GM23338 (cell line): ENCODE data around the gene CHKB. TPM values are rescaled to one million over a fixed set of nuclear protein-coding genes. Genes with fewer than 3 reads are reported as not detected.

ENCODE experiments used
- ATAC-seq: fragments of 200-7000 bp; cut with Tn5 transposase; 3 replicates; pipeline ENCODE4 v1.9.1; 2020
- DNase-seq: peaks from one replicate; pipeline ENCODE4 v3.0.0-alpha.2; 2015; ENCODE audit warnings: low spot score
- H2AFZ ChIP-seq: fragments of 200-600 bp; sonication (generic); 2 replicates; pipeline ENCODE4 v1.8.0; 2016; ENCODE audit warnings: antibody characterized with exemption, mild to moderate bottlenecking, moderate library complexity
- H3F3A ChIP-seq: fragments of 200-600 bp; sonication (generic); replicated peaks from 2 replicates; pipeline ENCODE4 v1.8.0; 2017; ENCODE audit warnings: antibody characterized with exemption, mixed run types, low read depth
- H3K27ac ChIP-seq: fragments of 200-600 bp; sonication (generic); 2 replicates; pipeline ENCODE4 v1.6.1; 2016; ENCODE audit warnings: low read depth
- H3K27me3 ChIP-seq: fragments of 200-600 bp; sonication (generic); 2 replicates; pipeline ENCODE4 v1.8.0; 2016; ENCODE audit warnings: mild to moderate bottlenecking, mixed run types, moderate library complexity; ENCODE audit not compliant: insufficient read depth
- H3K36me3 ChIP-seq: fragments of 200-600 bp; sonication (generic); 2 replicates; pipeline ENCODE4 v1.8.0; 2016; ENCODE audit warnings: mild to moderate bottlenecking; ENCODE audit not compliant: insufficient read depth
- H3K4me1 ChIP-seq: fragments of 200-600 bp; sonication (generic); 2 replicates; pipeline ENCODE4 v1.8.0; 2016; ENCODE audit warnings: mild to moderate bottlenecking, moderate library complexity; ENCODE audit not compliant: insufficient read depth
- H3K4me2 ChIP-seq: fragments of 200-600 bp; sonication (generic); 2 replicates; pipeline ENCODE4 v1.7.1; 2017; ENCODE audit warnings: mixed run types
- H3K4me3 ChIP-seq: fragments of 200-600 bp; sonication (generic); 2 replicates; pipeline ENCODE4 v1.6.1; 2016; ENCODE audit warnings: mixed run types
- H3K79me2 ChIP-seq: fragments of 200-600 bp; sonication (generic); replicated peaks from 2 replicates; pipeline ENCODE4 v1.8.0; 2017; ENCODE audit warnings: mild to moderate bottlenecking; ENCODE audit not compliant: insufficient read depth
- H3K9me2 ChIP-seq: fragments of 200-600 bp; sonication (generic); 2 replicates; pipeline ENCODE4 v1.8.0; 2017; ENCODE audit not compliant: insufficient read depth
- H4K20me1 ChIP-seq: fragments of 200-600 bp; sonication (generic); replicated peaks from 2 replicates; pipeline ENCODE4 v1.8.0; 2017; ENCODE audit warnings: mild to moderate bottlenecking; ENCODE audit not compliant: insufficient read depth
- H3K27ac Mint-ChIP-seq: 2 replicates; pipeline ENCODE4 v1.8.0; 2020; ENCODE audit warnings: inconsistent platforms, mild to moderate bottlenecking, moderate library complexity, mixed read lengths
- H3K27me3 Mint-ChIP-seq: 3 replicates; pipeline ENCODE4 v1.8.0; 2022; ENCODE audit warnings: low read depth, mild to moderate bottlenecking, moderate library complexity, mixed read lengths, inconsistent platforms; ENCODE audit not compliant: insufficient read depth, poor library complexity
- H3K36me3 Mint-ChIP-seq: 3 replicates; pipeline ENCODE4 v1.8.0; 2021; ENCODE audit warnings: low read depth, mild to moderate bottlenecking, inconsistent platforms, moderate library complexity, mixed read lengths
- H3K4me1 Mint-ChIP-seq: 3 replicates; pipeline ENCODE4 v1.8.0; 2020; ENCODE audit warnings: mild to moderate bottlenecking, inconsistent platforms, mixed read lengths
- H3K4me3 Mint-ChIP-seq: 3 replicates; pipeline ENCODE4 v1.8.0; 2021; ENCODE audit warnings: moderate library complexity, mild to moderate bottlenecking, inconsistent platforms, mixed read lengths
- H3K9me3 Mint-ChIP-seq: 3 replicates; pipeline ENCODE4 v1.8.0; 2020; ENCODE audit warnings: moderate library complexity, mild to moderate bottlenecking, inconsistent platforms, mixed read lengths
- CREB1 ChIP-seq: fragments of 250-450 bp; sonication (Bioruptor Pico); IDR thresholded peaks from 2 replicates; pipeline ENCODE4 v1.5.0; 2020; ENCODE audit warnings: low read depth, mild to moderate bottlenecking, moderate library complexity
- CTCF ChIP-seq, 2 experiments: fragments of 200-600 bp in 1 of 2; sonication (generic) in 1 of 2; conservative IDR thresholded peaks; 2 replicates each; pipeline versions ENCODE4 v1.5.1 to v1.6.1; 2016 to 2017; ENCODE audit warnings: antibody characterized with exemption in 2 of 2, low read depth in 2 of 2, mild to moderate bottlenecking in 2 of 2, moderate library complexity in 1 of 2
- ETS1 ChIP-seq: IDR thresholded peaks from 2 replicates; pipeline ENCODE4 v1.6.1; 2016; ENCODE audit warnings: antibody characterized with exemption
- EZH2 ChIP-seq: fragments of 200-600 bp; sonication (generic); IDR thresholded peaks from one replicate; pipeline ENCODE4 v1.8.0; 2017; ENCODE audit warnings: antibody characterized with exemption, mild to moderate bottlenecking, low read depth; ENCODE audit not compliant: unreplicated experiment
- EZH2phosphoT487 ChIP-seq: fragments of 200-600 bp; sonication (generic); IDR thresholded peaks from one replicate; pipeline ENCODE4 v1.8.1; 2018; ENCODE audit warnings: antibody characterized with exemption; ENCODE audit not compliant: unreplicated experiment
- JUNB ChIP-seq: IDR thresholded peaks from one replicate; pipeline ENCODE4 v1.6.1; 2016; ENCODE audit warnings: antibody characterized with exemption; ENCODE audit not compliant: unreplicated experiment
- NANOG ChIP-seq: IDR thresholded peaks from 2 replicates; pipeline ENCODE4 v1.6.1; 2016; ENCODE audit warnings: antibody characterized with exemption, borderline replicate concordance
- POLR2AphosphoS5 ChIP-seq: IDR thresholded peaks from 2 replicates; pipeline ENCODE4 v1.6.1; 2016; ENCODE audit warnings: antibody characterized with exemption, low read depth
- STAT1 ChIP-seq: IDR thresholded peaks from one replicate; pipeline ENCODE4 v1.6.1; 2016; ENCODE audit warnings: antibody characterized with exemption; ENCODE audit not compliant: unreplicated experiment
- ZNF114 ChIP-seq: fragments of 250-450 bp; sonication (Bioruptor Pico); IDR thresholded peaks from 2 replicates; pipeline ENCODE4 v1.5.0; 2020; ENCODE audit warnings: mild to moderate bottlenecking, moderate library complexity
- ZNF331 ChIP-seq: fragments of 250-450 bp; sonication (Bioruptor Pico); IDR thresholded peaks from 2 replicates; pipeline ENCODE4 v1.5.0; 2020; ENCODE audit warnings: low read depth, mild to moderate bottlenecking, moderate library complexity
- ZNF462 ChIP-seq: fragments of 250-450 bp; sonication (Bioruptor Pico); IDR thresholded peaks from 2 replicates; pipeline ENCODE4 v1.5.0; 2020; ENCODE audit warnings: mild to moderate bottlenecking, moderate library complexity
- polyA plus RNA-seq: library from polyadenylated mRNA; unstranded; fragments of >200 nt; fragmentation: Nextera tagmentation; extraction: Ambion mirVana; gene quantifications from 2 replicates; pipeline ENCODE4 v1.2.1, GENCODE V29; 2016
- total RNA-seq: library from RNA; depleted of rRNA; stranded (reverse); fragments of >200 nt; shearing (Covaris generic); gene quantifications from 2 replicates; pipeline ENCODE4 v1.2.3, GENCODE V29; 2014
- TF ChIP-seq, protein P1 (sequence below): IDR thresholded peaks from one replicate; pipeline ENCODE4 v1.6.1; 2018; ENCODE audit warnings: antibody characterized with exemption; ENCODE audit not compliant: unreplicated experiment

The CHKB gene
- total and polyA plus RNA-seq, 2 experiments from 2014 or later: 51.2 to 61.6 TPM

DNA sequence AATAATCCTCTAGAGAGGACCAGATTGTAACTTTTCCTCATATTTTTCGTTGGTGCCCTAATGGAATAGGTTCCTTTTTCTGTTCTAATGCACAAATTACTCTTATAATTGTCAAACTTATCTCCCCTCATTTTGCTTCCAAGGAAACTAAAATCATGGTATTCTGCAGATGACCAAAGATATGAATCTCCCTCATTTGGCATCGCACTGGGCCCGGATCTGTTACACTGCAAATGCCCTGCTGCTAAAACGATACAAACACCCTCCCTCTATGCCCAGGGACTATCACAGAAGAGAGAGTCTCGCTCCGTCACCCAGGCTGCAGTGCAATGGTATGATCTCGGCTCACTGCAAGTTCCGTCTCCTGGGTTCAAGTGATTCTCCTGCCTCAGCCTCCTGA, 29.3 kb downstream of the CHKB start (continued):
- TF ChIP-seq ZNF462 (CRISPR knock-in tag): no peak

DNA sequence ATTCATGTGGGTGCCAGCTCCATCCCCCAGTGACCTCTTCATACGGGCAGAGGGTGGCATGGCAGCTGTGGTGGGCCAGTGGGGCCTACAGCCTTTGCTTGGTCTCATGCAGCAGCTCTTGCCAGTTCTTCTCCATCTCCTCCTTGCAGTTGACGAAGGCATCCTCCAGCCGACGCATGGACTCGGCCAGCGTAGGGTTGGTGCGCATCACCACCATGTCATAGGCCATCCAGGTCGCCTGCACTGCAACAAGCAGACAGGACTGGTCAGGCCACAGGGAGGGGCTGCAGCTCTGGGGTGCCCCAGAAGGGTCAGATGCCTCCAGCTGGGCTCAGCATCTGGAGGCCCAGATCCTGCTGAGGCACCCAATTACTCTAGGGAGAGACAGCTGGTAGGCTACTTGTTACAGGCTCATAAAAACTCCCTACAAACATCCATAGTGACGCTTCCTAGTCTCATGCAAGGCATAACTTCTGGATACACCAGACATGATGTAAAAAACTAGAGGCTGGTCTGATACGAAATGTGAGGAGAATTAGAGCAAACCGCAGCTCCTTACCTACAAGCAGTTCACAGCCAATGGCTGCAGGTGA, 31.4 kb downstream of the CHKB start:
- no peak overlapping the region for H3K4me3 Mint-ChIP-seq
- peaks cover 18% of the 10 kb centered on the region; the same call in 1 of the 2 replicates for H3K27me3 ChIP-seq
- peaks cover 21% of the 10 kb centered on the region for H3K27me3 Mint-ChIP-seq
- H3K36me3 Mint-ChIP-seq: no peaks in the 10 kb centered on the region
- no peaks in the 10 kb centered on the region for H3K79me2 ChIP-seq
- ATAC-seq (no peak), DNase-seq (no peak)
- H3K27ac Mint-ChIP-seq: no peak overlapping the region
- H3K4me1 Mint-ChIP-seq: peaks cover 9% of the 10 kb centered on the region; the same call in 2 of the 3 replicates
- no peaks in the 10 kb centered on the region for H4K20me1 ChIP-seq
- H3K9me3 Mint-ChIP-seq: no peaks in the 10 kb centered on the region
- no peaks in the 10 kb centered on the region for H3K4me1 ChIP-seq
- H3F3A ChIP-seq: no peaks in the 10 kb centered on the region; the same call in 1 of the 2 replicates
- no peaks in the 10 kb centered on the region for H3K9me2 ChIP-seq
- no peaks in the 10 kb centered on the region for H3K36me3 ChIP-seq
- H3K4me2 ChIP-seq: no peak overlapping the region
- no peak overlapping the region for H2AFZ ChIP-seq
- no peak overlapping the region for H3K4me3 ChIP-seq
- no peak overlapping the region for H3K27ac ChIP-seq
- TF ChIP-seq NANOG (no peak), STAT1 (no peak), EZH2 (no peak), EZH2phosphoT487 (no peak), ZNF114 (CRISPR knock-in tag) (no peak), ETS1 (no peak), ZNF331 (CRISPR knock-in tag) (no peak), CTCF (conservative IDR thresholded peaks at IDR 0.05; ENCODE audit: low read depth in 2 of 2) (no peak), POLR2AphosphoS5 (no peak), CREB1 (no peak), JUNB (no peak)
- TF ChIP-seq, protein P1, sequence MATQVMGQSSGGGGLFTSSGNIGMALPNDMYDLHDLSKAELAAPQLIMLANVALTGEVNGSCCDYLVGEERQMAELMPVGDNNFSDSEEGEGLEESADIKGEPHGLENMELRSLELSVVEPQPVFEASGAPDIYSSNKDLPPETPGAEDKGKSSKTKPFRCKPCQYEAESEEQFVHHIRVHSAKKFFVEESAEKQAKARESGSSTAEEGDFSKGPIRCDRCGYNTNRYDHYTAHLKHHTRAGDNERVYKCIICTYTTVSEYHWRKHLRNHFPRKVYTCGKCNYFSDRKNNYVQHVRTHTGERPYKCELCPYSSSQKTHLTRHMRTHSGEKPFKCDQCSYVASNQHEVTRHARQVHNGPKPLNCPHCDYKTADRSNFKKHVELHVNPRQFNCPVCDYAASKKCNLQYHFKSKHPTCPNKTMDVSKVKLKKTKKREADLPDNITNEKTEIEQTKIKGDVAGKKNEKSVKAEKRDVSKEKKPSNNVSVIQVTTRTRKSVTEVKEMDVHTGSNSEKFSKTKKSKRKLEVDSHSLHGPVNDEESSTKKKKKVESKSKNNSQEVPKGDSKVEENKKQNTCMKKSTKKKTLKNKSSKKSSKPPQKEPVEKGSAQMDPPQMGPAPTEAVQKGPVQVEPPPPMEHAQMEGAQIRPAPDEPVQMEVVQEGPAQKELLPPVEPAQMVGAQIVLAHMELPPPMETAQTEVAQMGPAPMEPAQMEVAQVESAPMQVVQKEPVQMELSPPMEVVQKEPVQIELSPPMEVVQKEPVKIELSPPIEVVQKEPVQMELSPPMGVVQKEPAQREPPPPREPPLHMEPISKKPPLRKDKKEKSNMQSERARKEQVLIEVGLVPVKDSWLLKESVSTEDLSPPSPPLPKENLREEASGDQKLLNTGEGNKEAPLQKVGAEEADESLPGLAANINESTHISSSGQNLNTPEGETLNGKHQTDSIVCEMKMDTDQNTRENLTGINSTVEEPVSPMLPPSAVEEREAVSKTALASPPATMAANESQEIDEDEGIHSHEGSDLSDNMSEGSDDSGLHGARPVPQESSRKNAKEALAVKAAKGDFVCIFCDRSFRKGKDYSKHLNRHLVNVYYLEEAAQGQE: no peak
